GM21619 (cell line): ENCODE results near the gene RYR2.
"Not testable (repeated sequence)": the region's sequence is repeated elsewhere in the genome, so short reads cannot be mapped to it uniquely, and the experiment has no call there.

Source experiments
- ATAC-seq: cut with Tn5 transposase; IDR thresholded peaks from one replicate; pipeline ENCODE4 v1.9.1; 2021; ENCODE audit not compliant: unreplicated experiment

Gene RYR2

GRCh38 chr1:237832858-237833257 is 790.9 kb downstream of the RYR2 start:
- ATAC-seq, result no peak

- ATAC-seq, result no peak
Observed at GRCh38 chr1:237834048-237834447, 792.1 kb downstream of the RYR2 start.

- no peak for ATAC-seq
Observed at GRCh38 chr1:237834461-237834860, 792.5 kb downstream of the RYR2 start.

GRCh38 chr1:237838320-237838719 is 796.3 kb downstream of the RYR2 start:
- ATAC-seq, result no peak

GRCh38 chr1:237838904-237839534 is 797.0 kb downstream of the RYR2 start:
- no peak for ATAC-seq

- ATAC-seq, result no peak
Observed at GRCh38 chr1:237841485-237841884, 799.5 kb downstream of the RYR2 start.

GRCh38 chr1:237843516-237843915 is 801.5 kb downstream of the RYR2 start:
- not testable (repeated sequence) for ATAC-seq

- no peak for ATAC-seq
Observed at GRCh38 chr1:237851210-237851845, 809.3 kb downstream of the RYR2 start.

GRCh38 chr1:237852342-237852741 is 810.4 kb downstream of the RYR2 start:
- ATAC-seq, result no peak

- ATAC-seq, result no peak
Observed at GRCh38 chr1:237857455-237857854, 815.5 kb downstream of the RYR2 start.

GRCh38 chr1:237858992-237859391 is 817.0 kb downstream of the RYR2 start:
- ATAC-seq, result no peak

GRCh38 chr1:237861944-237862343 is 820.0 kb downstream of the RYR2 start:
- no peak for ATAC-seq

GRCh38 chr1:237863234-237863633 is 821.2 kb downstream of the RYR2 start:
- ATAC-seq, result no peak

- ATAC-seq, result no peak
Observed at GRCh38 chr1:237864338-237865244, 822.6 kb downstream of the RYR2 start.

- no peak for ATAC-seq
Observed at GRCh38 chr1:237867380-237867888, 825.5 kb downstream of the RYR2 start.

GRCh38 chr1:237868817-237869600 is 827.0 kb downstream of the RYR2 start:
- ATAC-seq, result no peak

GRCh38 chr1:237873487-237874211 is 831.7 kb downstream of the RYR2 start:
- no peak for ATAC-seq

- ATAC-seq, result no peak
Observed at GRCh38 chr1:237875291-237875690, 833.3 kb downstream of the RYR2 start.

GRCh38 chr1:237877631-237878030 is 835.6 kb downstream of the RYR2 start:
- ATAC-seq, result no peak

GRCh38 chr1:237878406-237878805 is 836.4 kb downstream of the RYR2 start:
- no peak for ATAC-seq
